Upper lobe of left lung (tissue), 6 donors: Measurements from ENCODE around the gene ELL2. TPM values are rescaled to one million over a fixed set of nuclear protein-coding genes. Genes with fewer than 3 reads are reported as not detected.

Source experiments
- ATAC-seq, 2 donors: fragments of 200-7000 bp; cut with Tn5 transposase; one replicate each; pipeline ENCODE4 v1.9.1; 2022; ENCODE audit warnings: mild to moderate bottlenecking in 2 of 2, moderate library complexity in 2 of 2; ENCODE audit not compliant: low FRiP score in 2 of 2
- DNase-seq, 2 donors: peaks; one replicate each; pipeline ENCODE4 v3.0.0-alpha.2; 2019 to 2020
- H3K27ac ChIP-seq, 4 donors: fragments of 200-600 bp; sonication (generic); one replicate each; pipeline ENCODE4 v1.5.1; 2016 to 2019
- H3K27me3 ChIP-seq, 4 donors: fragments of 200-600 bp; sonication (generic); one replicate each; pipeline ENCODE4 v1.5.1; 2017 to 2019
- H3K36me3 ChIP-seq, 4 donors: fragments of 200-600 bp; sonication (generic); one replicate each; pipeline ENCODE4 v1.5.1; 2016 to 2019
- H3K4me1 ChIP-seq, 4 donors: fragments of 200-600 bp; sonication (generic); one replicate each; pipeline ENCODE4 v1.5.1; 2018 to 2019
- H3K4me3 ChIP-seq, 4 donors: fragments of 200-600 bp; sonication (generic); one replicate each; pipeline ENCODE4 v1.5.1; 2017 to 2019; ENCODE audit warnings: mild to moderate bottlenecking in 2 of 4, moderate library complexity in 1 of 4
- H3K9me3 ChIP-seq, 4 donors: fragments of 200-600 bp; sonication (generic); one replicate each; pipeline ENCODE4 v1.5.1; 2018 to 2019
- EP300 ChIP-seq, 4 donors: sonication (generic); formaldehyde crosslinking; IDR thresholded peaks; one replicate each; pipeline ENCODE4 v1.5.1; 2017; ENCODE audit warnings: antibody characterized with exemption in 4 of 4, control low read depth in 2 of 4
- POLR2A ChIP-seq, 4 donors: fragments of 450-650 bp; IDR thresholded peaks; one replicate each; pipeline ENCODE4 v1.5.1; 2016 to 2017; ENCODE audit warnings: antibody characterized with exemption in 4 of 4, mild to moderate bottlenecking in 2 of 4
- POLR2AphosphoS5 ChIP-seq, 2 donors: sonication (generic); formaldehyde crosslinking; IDR thresholded peaks; one replicate each; pipeline ENCODE4 v1.5.1; 2017; ENCODE audit warnings: antibody characterized with exemption in 2 of 2
- WGBS, 2 donors: methylation state at CpG; one replicate each; pipeline ENCODE4 v1.1.5; 2017 to 2018; 5-methylcytosine and 5-hydroxymethylcytosine counted together
- total RNA-seq, 6 donors: library from RNA; depleted of rRNA in 4 of 6; stranded (reverse); fragments of >200 nt in 4 of 6; gene quantifications; one replicate each; pipeline versions ENCODE4 v1.1.0 to v1.2.1, GENCODE V29; 2016 to 2021
- TF ChIP-seq, protein P1 (sequence below), 6 experiments: fragments of 450-650 bp in 4 of 6; fragments of 200-600 bp in 2 of 6; sonication (generic) in 2 of 6; IDR thresholded peaks; one replicate each; pipeline ENCODE4 v1.5.1; 2016 to 2019; ENCODE audit warnings: antibody characterized with exemption in 6 of 6
- donor health status: DM: no; HTN: no; CAD: no; lungs with moderate emphysema.
- donor health status: DM: no; HTN: yes; CAD: no; lungs with severe emphysema.

The ELL2 gene
- total RNA-seq, 6 donors from 2014 or later, result 44.4 to 203 (median 54.3) TPM

DNA sequence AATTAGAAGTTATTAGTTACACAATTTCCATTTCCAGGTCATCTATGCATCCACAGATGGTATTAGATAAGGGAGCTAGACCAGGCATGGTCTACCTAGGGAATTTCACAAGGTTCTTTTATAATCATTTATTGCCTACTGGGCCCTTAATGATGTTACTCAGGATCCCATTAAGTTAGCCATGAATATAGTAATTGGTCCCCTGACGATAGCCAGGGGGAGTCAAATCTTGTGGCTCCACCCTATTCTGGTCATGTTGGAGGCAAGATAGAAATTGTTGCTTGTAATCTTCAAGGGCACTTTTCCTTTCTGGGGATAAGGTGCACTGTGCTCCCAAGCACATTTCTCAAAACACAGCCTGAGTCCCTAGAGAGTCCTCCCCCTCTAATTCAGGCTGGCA is 14.1 kb upstream of the ELL2 start:
- Histone ChIP-seq H3K9me3 (no peaks in the 10 kb centered on the region), H3K4me3 (no peak overlapping the region), H3K4me1 (no peaks in the 10 kb centered on the region), H3K36me3 (no peaks in the 10 kb centered on the region), H3K27me3 (no peaks in the 10 kb centered on the region), H3K27ac (no peak overlapping the region)
- TF ChIP-seq EP300 (IDR thresholded peaks at IDR 0.05), result no peak
- TF ChIP-seq, protein P1, sequence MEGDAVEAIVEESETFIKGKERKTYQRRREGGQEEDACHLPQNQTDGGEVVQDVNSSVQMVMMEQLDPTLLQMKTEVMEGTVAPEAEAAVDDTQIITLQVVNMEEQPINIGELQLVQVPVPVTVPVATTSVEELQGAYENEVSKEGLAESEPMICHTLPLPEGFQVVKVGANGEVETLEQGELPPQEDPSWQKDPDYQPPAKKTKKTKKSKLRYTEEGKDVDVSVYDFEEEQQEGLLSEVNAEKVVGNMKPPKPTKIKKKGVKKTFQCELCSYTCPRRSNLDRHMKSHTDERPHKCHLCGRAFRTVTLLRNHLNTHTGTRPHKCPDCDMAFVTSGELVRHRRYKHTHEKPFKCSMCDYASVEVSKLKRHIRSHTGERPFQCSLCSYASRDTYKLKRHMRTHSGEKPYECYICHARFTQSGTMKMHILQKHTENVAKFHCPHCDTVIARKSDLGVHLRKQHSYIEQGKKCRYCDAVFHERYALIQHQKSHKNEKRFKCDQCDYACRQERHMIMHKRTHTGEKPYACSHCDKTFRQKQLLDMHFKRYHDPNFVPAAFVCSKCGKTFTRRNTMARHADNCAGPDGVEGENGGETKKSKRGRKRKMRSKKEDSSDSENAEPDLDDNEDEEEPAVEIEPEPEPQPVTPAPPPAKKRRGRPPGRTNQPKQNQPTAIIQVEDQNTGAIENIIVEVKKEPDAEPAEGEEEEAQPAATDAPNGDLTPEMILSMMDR (IDR thresholded peaks at IDR 0.05), result no peak
- no peak for TF ChIP-seq POLR2AphosphoS5 (IDR thresholded peaks at IDR 0.05)
- TF ChIP-seq POLR2A (IDR thresholded peaks at IDR 0.05), result no peak
- ATAC-seq (no peak), DNase-seq (no peak)
- 78 to 90% methylated on average over 1 of the region's 1 CpG for WGBS, 2 donors

DNA sequence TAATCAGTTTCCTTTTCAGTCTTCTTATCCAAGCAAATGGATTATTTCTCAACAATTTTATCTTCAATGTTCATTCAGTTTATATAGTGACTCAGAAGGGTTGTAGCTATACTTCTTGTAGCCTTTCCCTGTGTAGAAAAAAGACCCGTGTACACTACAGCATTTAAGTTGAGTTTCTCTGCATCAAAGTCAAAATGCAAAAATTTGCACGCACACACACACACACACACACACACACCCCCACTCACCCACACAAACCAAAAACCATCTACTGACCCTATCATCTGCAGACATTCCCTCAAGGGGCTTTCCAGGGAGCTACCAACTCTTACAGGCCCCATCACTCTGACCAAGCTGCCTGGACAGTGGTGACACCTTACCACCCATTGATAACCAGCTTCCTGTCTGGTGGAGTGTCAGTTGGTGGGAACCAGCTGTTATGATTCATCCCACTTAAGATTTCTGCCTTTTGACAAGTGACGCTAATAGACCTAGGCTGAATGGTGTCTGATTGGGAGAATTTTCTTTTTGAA is 12.2 kb upstream of the ELL2 start:
- H3K4me3 ChIP-seq, result no peak overlapping the region
- H3K27me3 ChIP-seq, result no peaks in the 10 kb centered on the region
- ATAC-seq (peak in 1 of 2 donors; percentile 68), DNase-seq (peak in 1 of 2 donors; percentile 20)
- H3K27ac ChIP-seq, result no peak overlapping the region
- H3K4me1 ChIP-seq, result no peaks in the 10 kb centered on the region
- WGBS, 2 donors, result 56 to 65% methylated on average over 3 of the region's 3 CpGs
- H3K36me3 ChIP-seq, result no peaks in the 10 kb centered on the region
- TF ChIP-seq POLR2AphosphoS5 (IDR thresholded peaks at IDR 0.05), result peak in 1 of 2 donors; percentile 72
- TF ChIP-seq, protein P1 (IDR thresholded peaks at IDR 0.05), result no peak
- H3K9me3 ChIP-seq, result no peaks in the 10 kb centered on the region

DNA sequence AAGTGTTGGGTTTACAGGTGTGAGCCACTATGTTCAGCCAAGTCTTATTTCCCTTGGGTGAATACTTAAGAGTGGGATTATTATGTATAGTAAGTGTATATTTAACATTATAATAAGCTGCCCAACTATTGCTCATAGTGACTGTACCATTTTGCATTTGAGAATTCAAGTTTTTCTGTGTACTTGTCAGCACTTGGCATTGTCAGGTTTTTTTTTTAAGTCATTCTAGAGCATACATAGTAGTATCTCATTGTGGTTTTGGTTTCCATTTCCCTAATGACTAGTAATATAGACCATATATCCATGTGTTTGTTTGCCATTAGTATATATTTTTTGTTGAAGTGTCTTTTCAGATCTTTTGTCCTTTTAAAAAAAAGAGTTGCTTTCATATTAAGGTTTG is 10.5 kb upstream of the ELL2 start:
- Histone ChIP-seq H3K36me3 (no peaks in the 10 kb centered on the region), H3K4me1 (no peaks in the 10 kb centered on the region), H3K4me3 (no peak overlapping the region), H3K9me3 (no peaks in the 10 kb centered on the region), H3K27ac (no peak overlapping the region), H3K27me3 (no peaks in the 10 kb centered on the region)
- TF ChIP-seq, protein P1 (IDR thresholded peaks at IDR 0.05), result no peak
- TF ChIP-seq POLR2AphosphoS5 (IDR thresholded peaks at IDR 0.05), result no peak
- TF ChIP-seq POLR2A (IDR thresholded peaks at IDR 0.05), result no peak
- no peak for TF ChIP-seq EP300 (IDR thresholded peaks at IDR 0.05)
- ATAC-seq, result no peak
- DNase-seq, result no peak

DNA sequence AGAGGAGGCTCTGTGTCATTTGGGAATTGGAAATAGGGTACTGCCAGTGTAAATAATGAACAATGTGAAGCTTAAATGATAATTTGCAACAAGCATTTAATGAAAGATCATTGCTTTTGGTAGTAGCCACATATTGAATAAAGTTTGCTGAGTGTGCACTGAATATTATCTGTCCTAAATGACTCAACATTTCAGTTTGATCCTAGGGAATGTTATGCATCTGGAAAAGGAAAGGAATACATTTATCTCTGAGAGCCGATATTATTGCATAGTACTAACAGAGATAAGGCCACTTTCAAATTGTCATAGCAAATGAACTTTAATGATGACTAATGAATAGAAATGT is 8.7 kb upstream of the ELL2 start:
- Histone ChIP-seq H3K27ac (no peak overlapping the region), H3K36me3 (no peaks in the 10 kb centered on the region), H3K4me1 (no peaks in the 10 kb centered on the region), H3K4me3 (no peak overlapping the region), H3K27me3 (no peaks in the 10 kb centered on the region), H3K9me3 (no peaks in the 10 kb centered on the region)
- WGBS, 2 donors, result 72 to 88% methylated on average over 1 of the region's 1 CpG
- ATAC-seq, result no peak
- TF ChIP-seq POLR2A (IDR thresholded peaks at IDR 0.05) (no peak), POLR2AphosphoS5 (IDR thresholded peaks at IDR 0.05) (no peak), EP300 (IDR thresholded peaks at IDR 0.05) (no peak)
- TF ChIP-seq, protein P1 (IDR thresholded peaks at IDR 0.05), result no peak
- DNase-seq, result no peak

DNA sequence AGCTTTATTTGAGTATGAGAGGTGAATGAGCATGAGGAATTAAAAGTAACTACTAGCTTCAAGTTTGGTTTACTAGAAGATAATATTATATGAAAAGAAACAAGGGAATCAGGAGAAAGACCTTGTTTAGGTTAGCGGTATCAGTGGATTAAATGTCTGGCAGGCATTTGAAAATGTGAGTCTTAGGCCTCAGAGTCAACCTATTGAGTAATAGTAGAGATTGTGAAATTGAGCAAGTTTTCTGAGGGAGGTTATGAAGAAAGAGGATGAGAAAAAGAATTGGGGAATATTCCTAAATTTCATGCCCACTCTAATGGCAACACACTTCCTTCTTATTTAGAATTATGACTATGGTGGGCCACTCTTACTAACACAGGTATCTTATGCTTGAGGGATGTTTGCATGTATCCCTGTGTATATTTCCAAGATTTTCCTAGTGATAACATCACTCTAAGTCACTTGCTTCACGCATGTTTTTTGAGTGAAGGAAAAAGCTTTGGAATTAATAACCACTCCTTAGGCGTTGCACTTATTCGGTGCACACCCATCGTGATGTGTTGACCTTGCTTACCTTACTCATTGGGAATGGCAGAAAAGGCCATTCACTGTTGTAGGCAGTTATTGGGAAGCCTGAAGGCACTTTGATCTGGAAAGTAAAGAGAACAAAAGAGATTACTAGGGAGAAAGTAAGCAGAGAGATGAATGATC is 8.2 kb upstream of the ELL2 start:
- DNase-seq, result no peak
- Histone ChIP-seq H3K9me3 (no peaks in the 10 kb centered on the region), H3K27me3 (no peaks in the 10 kb centered on the region), H3K4me3 (no peak overlapping the region), H3K27ac (no peak overlapping the region), H3K36me3 (no peaks in the 10 kb centered on the region), H3K4me1 (no peaks in the 10 kb centered on the region)
- peak in 1 of 2 donors; percentile 47 for ATAC-seq
- 91 to 92% methylated on average over 5 of the region's 5 CpGs for WGBS, 2 donors
- TF ChIP-seq POLR2A (IDR thresholded peaks at IDR 0.05) (no peak), POLR2AphosphoS5 (IDR thresholded peaks at IDR 0.05) (no peak), EP300 (IDR thresholded peaks at IDR 0.05) (no peak)
- TF ChIP-seq, protein P1 (IDR thresholded peaks at IDR 0.05), result no peak
